Jurkat, Clone E6-1 (cell line): Measurements from ENCODE around the gene ACER3.
A peak's percentile ranks its signal among the peaks of the same experiment; 100 is the strongest.

Source experiments
- DNase-seq: peaks from one replicate; pipeline ENCODE4 v3.0.0-alpha.2; 2011; ENCODE audit warnings: low read depth, low spot score
- H3K4me3 ChIP-seq: 2 replicates; pipeline ENCODE4 v1.5.1; 2011; ENCODE audit warnings: mild to moderate bottlenecking, low read length, control low read depth, moderate library complexity

ACER3 gene

GRCh38 chr11:77064648-77065217 lies 204.0 kb downstream of the ACER3 start:
- DNase-seq: no peak
- no peak overlapping the region for H3K4me3 ChIP-seq

- DNase-seq: no peak
Observed at GRCh38 chr11:77065878-77066228, 205.1 kb downstream of the ACER3 start.

GRCh38 chr11:77066229-77067042 lies 205.7 kb downstream of the ACER3 start, which contains the start of gene CAPN5:
Gene CAPN5 (plus strand): TSS chr11:77066971. CDS start chr11:77084887, 17,916 bp downstream.
- peak within 1 kb of the TSS; percentile 61 for H3K4me3 ChIP-seq
- DNase-seq: peak; percentile 80

More at GRCh38 chr11:77065878-77066228, 205.1 kb downstream of the ACER3 start:
- peak overlapping the region; percentile 61 for H3K4me3 ChIP-seq

- H3K4me3 ChIP-seq: no peak overlapping the region
- DNase-seq: no peak
Observed at GRCh38 chr11:77067861-77068443, 207.2 kb downstream of the ACER3 start.

GRCh38 chr11:77068457-77069335 lies 208.0 kb downstream of the ACER3 start:
- no peak overlapping the region for H3K4me3 ChIP-seq
- no peak for DNase-seq

- H3K4me3 ChIP-seq: no peak overlapping the region
- DNase-seq: no peak
Observed at GRCh38 chr11:77069336-77069968, 208.7 kb downstream of the ACER3 start.

- no peak for DNase-seq
- H3K4me3 ChIP-seq: no peak overlapping the region
Observed at GRCh38 chr11:77069969-77070582, 209.4 kb downstream of the ACER3 start.

- H3K4me3 ChIP-seq: no peak overlapping the region
- no peak for DNase-seq
Observed at GRCh38 chr11:77071077-77071476, 210.4 kb downstream of the ACER3 start.

- DNase-seq: no peak
Observed at GRCh38 chr11:77071671-77072605, 211.2 kb downstream of the ACER3 start.

GRCh38 chr11:77072851-77073327 lies 212.2 kb downstream of the ACER3 start:
- H3K4me3 ChIP-seq: no peak overlapping the region
- DNase-seq: no peak

More at GRCh38 chr11:77071671-77072605, 211.2 kb downstream of the ACER3 start:
- H3K4me3 ChIP-seq: no peak overlapping the region

- no peak for DNase-seq
- no peak overlapping the region for H3K4me3 ChIP-seq
Observed at GRCh38 chr11:77073328-77074001, 212.7 kb downstream of the ACER3 start.

- H3K4me3 ChIP-seq: no peak overlapping the region
- no peak for DNase-seq
Observed at GRCh38 chr11:77074205-77074604, 213.5 kb downstream of the ACER3 start.

GRCh38 chr11:77074626-77075221 lies 214.0 kb downstream of the ACER3 start:
- no peak overlapping the region for H3K4me3 ChIP-seq
- DNase-seq: no peak

GRCh38 chr11:77075425-77075905 lies 214.7 kb downstream of the ACER3 start:
- DNase-seq: no peak
- H3K4me3 ChIP-seq: no peak overlapping the region
